Endothelial cell of umbilical vein (primary cell): Measurements from ENCODE around the gene SPON1. TPM values are rescaled to one million over a fixed set of nuclear protein-coding genes. Genes with fewer than 3 reads are reported as not detected.

Source experiments
- BruUV-seq: library from RNA; stranded (reverse); fragments of 400-500 nt; replicated peaks from 2 replicates; lab custom pipeline; 2021; lab: Mats Ljungman, UMichigan
- CTCF ChIA-PET: fragments of 300-600, 350-600 bp; sonication (Branson Sonifier 250); formaldehyde crosslinking; loops from one replicate; lab custom pipeline; 2021; ENCODE audit warnings: antibody characterized with exemption, inconsistent platforms; lab: Charles Lee
- POLR2A ChIA-PET: fragments of 300-600, 350-600 bp; sonication (Branson Sonifier 250); formaldehyde crosslinking; loops from one replicate; lab custom pipeline; 2021; ENCODE audit warnings: antibody characterized with exemption, inconsistent platforms; lab: Charles Lee
- DNase-seq: peaks from one replicate; pipeline ENCODE4 v3.0.0-alpha.2; 2011; ENCODE audit warnings: low read depth, low spot score
- FAIRE-seq: peaks from 2 replicates; lab custom pipeline; 2011; peaks lifted over from hg19 to GRCh38; lab: Jason Lieb, UNC
- H2AFZ ChIP-seq: 2 replicates; pipeline ENCODE4 v1.6.0; 2012; ENCODE audit warnings: low read depth, low read length, control low read depth, inconsistent platforms
- H3K27ac ChIP-seq: 2 replicates; pipeline ENCODE4 v1.5.1; 2011; ENCODE audit warnings: low read depth, mild to moderate bottlenecking, control low read depth, low read length, moderate library complexity; ENCODE audit not compliant: insufficient read depth
- H3K27me3 ChIP-seq, 2 experiments: 2 replicates each; pipeline versions ENCODE4 v1.6.0 to v1.6.1; 2011; ENCODE audit warnings: low read length in 2 of 2, mixed read lengths in 1 of 2; ENCODE audit not compliant: control insufficient read depth in 2 of 2, insufficient read depth in 2 of 2
- H3K36me3 ChIP-seq, 2 experiments: 2 replicates in 1 of 2; 3 replicates in 1 of 2; pipeline ENCODE4 v1.5.1; 2011; ENCODE audit warnings: low read length in 2 of 2, mild to moderate bottlenecking in 1 of 2, moderate library complexity in 1 of 2; ENCODE audit not compliant: control insufficient read depth in 2 of 2, insufficient read depth in 2 of 2; ENCODE audit errors: extremely low read depth in 1 of 2
- H3K4me1 ChIP-seq: 3 replicates; pipeline ENCODE4 v1.5.1; 2011; ENCODE audit warnings: mild to moderate bottlenecking, low read length; ENCODE audit not compliant: control insufficient read depth, insufficient read depth; ENCODE audit errors: extremely low read depth
- H3K4me2 ChIP-seq: 2 replicates; pipeline ENCODE4 v1.6.1; 2011; ENCODE audit warnings: low read length, control low read depth, mixed read lengths; ENCODE audit not compliant: insufficient read depth
- H3K4me3 ChIP-seq, 3 experiments: fragments of 200-600 bp in 1 of 3; sonication (generic), shearing (Covaris generic) in 1 of 3; replicated peaks in 1 of 3; 2 replicates each; pipeline ENCODE4 v1.5.1; 2011 to 2016; ENCODE audit warnings: control low read depth in 3 of 3, low read length in 3 of 3, mild to moderate bottlenecking in 2 of 3, inconsistent platforms in 1 of 3, low read depth in 1 of 3, moderate library complexity in 1 of 3; ENCODE audit not compliant: insufficient read depth in 1 of 3
- H3K79me2 ChIP-seq: 2 replicates; pipeline ENCODE4 v1.6.0; 2012; ENCODE audit warnings: low read length, inconsistent platforms; ENCODE audit not compliant: control insufficient read depth, insufficient read depth
- H3K9ac ChIP-seq: replicated peaks from 2 replicates; pipeline ENCODE3; 2011; ENCODE audit warnings: low read length, control low read depth; ENCODE audit not compliant: insufficient read depth; ENCODE audit errors: extremely low read depth
- H3K9me1 ChIP-seq: replicated peaks from 3 replicates; pipeline ENCODE4 v1.6.0; 2011; ENCODE audit warnings: mild to moderate bottlenecking, low read length; ENCODE audit not compliant: control insufficient read depth, insufficient read depth; ENCODE audit errors: extremely low read depth
- H3K9me3 ChIP-seq: replicated peaks from 2 replicates; pipeline ENCODE4 v1.5.1; 2012; ENCODE audit warnings: low read length, inconsistent platforms; ENCODE audit not compliant: control insufficient read depth, insufficient read depth
- H4K20me1 ChIP-seq: replicated peaks from 2 replicates; pipeline ENCODE3; 2011; ENCODE audit warnings: mild to moderate bottlenecking, low read length; ENCODE audit not compliant: control insufficient read depth, insufficient read depth; ENCODE audit errors: extremely low read depth
- CTCF ChIP-seq, 2 donors: IDR thresholded peaks; 1 replicate in 1 of 2; 2 replicates in 1 of 2; pipeline ENCODE4 v1.5.1; 2011; ENCODE audit warnings: low read length in 2 of 2, mild to moderate bottlenecking in 2 of 2, moderate library complexity in 2 of 2, control low read depth in 1 of 2, inconsistent platforms in 1 of 2, low read depth in 1 of 2; ENCODE audit not compliant: insufficient read depth in 1 of 2; ENCODE audit errors: extremely low read depth in 1 of 2
- EZH2 ChIP-seq: IDR thresholded peaks from 2 replicates; pipeline ENCODE4 v1.6.1; 2012; ENCODE audit warnings: borderline replicate concordance, low read depth, mild to moderate bottlenecking, moderate library complexity, low read length, inconsistent platforms; ENCODE audit not compliant: severe bottlenecking
- FOS ChIP-seq: IDR thresholded peaks from 2 replicates; pipeline ENCODE4 v1.6.1; 2011; ENCODE audit warnings: mild to moderate bottlenecking, low read length, moderate library complexity, borderline replicate concordance; ENCODE audit not compliant: insufficient read depth
- GATA2 ChIP-seq: IDR thresholded peaks from 2 replicates; pipeline ENCODE4 v1.7.0; 2011; ENCODE audit warnings: low read depth, mild to moderate bottlenecking, moderate library complexity, mixed read lengths, low read length; ENCODE audit not compliant: insufficient read length, insufficient read depth
- JUN ChIP-seq: IDR thresholded peaks from 2 replicates; pipeline ENCODE4 v1.6.1; 2011; ENCODE audit warnings: borderline replicate concordance, low read depth; ENCODE audit not compliant: insufficient read length, insufficient read depth
- MAX ChIP-seq: IDR thresholded peaks from 2 replicates; pipeline ENCODE4 v1.6.1; 2011; ENCODE audit not compliant: insufficient read depth, insufficient read length
- MYC ChIP-seq: IDR thresholded peaks from one replicate; pipeline ENCODE4 v1.6.1; 2011; ENCODE audit warnings: mild to moderate bottlenecking, low read depth, low read length
- POLR2A ChIP-seq: IDR thresholded peaks from 2 replicates; pipeline ENCODE4 v1.6.1; 2012; ENCODE audit warnings: low read depth, mild to moderate bottlenecking, control low read depth, low read length
- POLR2AphosphoS5 ChIP-seq: IDR thresholded peaks from 2 replicates; pipeline ENCODE4 v1.6.1; 2012; ENCODE audit warnings: low read depth, mild to moderate bottlenecking, control low read depth, low read length, moderate library complexity; ENCODE audit not compliant: insufficient read depth
- dilution Hi-C: fragments of 300-500 bp; cut with MboI; formaldehyde crosslinking; loops from one replicate; pipeline ENCODE4 v1.15.0; 2019; ENCODE audit warnings: low sequenced_read_pairs; ENCODE audit not compliant: extremely low pct_ligation_motif_present
- intact Hi-C: fragments of 100-400 bp; cut with micrococcal nuclease; formaldehyde crosslinking; loops from one replicate; pipeline ENCODE4 v1.10.0; 2022
- polyA plus RNA-seq, 4 experiments: library from polyadenylated mRNA; depleted of rRNA in 3 of 4; stranded (reverse) in 3 of 4; unstranded in 1 of 4; fragments of >200 nt; gene quantifications; 2 replicates each; pipeline versions ENCODE4 v1.2.1 to v1.2.3, GENCODE V29; 2011 to 2012; ENCODE audit warnings: missing spikeins in 1 of 4
- total RNA-seq: library from RNA; stranded (reverse); gene quantifications from 2 replicates; pipeline ENCODE4 v1.2.3, GENCODE V29; 2021

SPON1 gene
- total and polyA plus RNA-seq, 2 donors (not counting 3 experiments of a cell fraction or from before 2014, with no cell fraction given): 0.31 TPM; not detected in 1

GRCh38 chr11:13970986-13971385, 8.5 kb downstream of the SPON1 start:
- Histone ChIP-seq H3K36me3 (no peaks in the 10 kb centered on the region), H3K4me2 (no peak overlapping the region), H4K20me1 (no peaks in the 10 kb centered on the region), H3K9ac (no peak overlapping the region), H3K27me3 (peaks cover 8 to 32% of the 10 kb centered on the region in 2 experiments), H3K9me1 (no peaks in the 10 kb centered on the region), H3K79me2 (no peaks in the 10 kb centered on the region), H2AFZ (no peak overlapping the region), H3K4me3 (no peak overlapping the region), H3K4me1 (no peaks in the 10 kb centered on the region), H3K9me3 (no peaks in the 10 kb centered on the region), H3K27ac (no peak overlapping the region)
- TF ChIP-seq FOS: no peak
- peak in 1 of 2 donors; percentile 11 for TF ChIP-seq CTCF (IDR thresholded peaks at IDR 0.05; ENCODE audit: extremely low read depth in 1 of 2, insufficient read depth in 1 of 2, low read depth in 1 of 2, low read length in 2 of 2)
- dilution Hi-C loops: no loop called here
- no TSS peak for BruUV-seq
- ChIA-PET CTCF (interaction anchor here (1.0 to 1.1 kb wide), 2 partner anchors 178 to 242 kb away, joined by 4 to 7 read pairs; no protein-coding TSS in a partner anchor), POLR2A (no interaction called here)
- intact Hi-C loops: no loop called here
- DNase-seq: no peak
- no peak for FAIRE-seq

GRCh38 chr11:13972043-13972910, 9.8 kb downstream of the SPON1 start:
- no peak for TF ChIP-seq POLR2A
- TF ChIP-seq GATA2: no peak
- no peak for TF ChIP-seq JUN
- no peak for TF ChIP-seq POLR2AphosphoS5
- no peak for TF ChIP-seq MYC
- TF ChIP-seq EZH2: no peak
- no peak for TF ChIP-seq FOS
- TF ChIP-seq CTCF (IDR thresholded peaks at IDR 0.05; ENCODE audit: extremely low read depth in 1 of 2, insufficient read depth in 1 of 2, low read depth in 1 of 2, low read length in 2 of 2): no peak
- TF ChIP-seq MAX: no peak
- CTCF ChIA-PET: no interaction called here
- H3K4me1 ChIP-seq: no peaks in the 10 kb centered on the region
- no peak overlapping the region for H3K4me3 ChIP-seq
- dilution Hi-C loops: no loop called here
- no peak overlapping the region for H3K9ac ChIP-seq
- no peaks in the 10 kb centered on the region for H3K36me3 ChIP-seq
- intact Hi-C loops: no loop called here
- no peak overlapping the region for H3K27ac ChIP-seq
- no TSS peak for BruUV-seq
- no peaks in the 10 kb centered on the region for H4K20me1 ChIP-seq
- H3K4me2 ChIP-seq: no peak overlapping the region
- no peak for DNase-seq
- H3K9me3 ChIP-seq: no peaks in the 10 kb centered on the region
- H3K79me2 ChIP-seq: no peaks in the 10 kb centered on the region
- POLR2A ChIA-PET: no interaction called here
- H2AFZ ChIP-seq: no peak overlapping the region
- FAIRE-seq: no peak
- H3K27me3 ChIP-seq: peaks cover 2 to 19% of the 10 kb centered on the region in 2 experiments
- no peaks in the 10 kb centered on the region for H3K9me1 ChIP-seq
